Panc1 (cell line): ENCODE data around the gene CFAP68. TPM values are rescaled to one million over a fixed set of nuclear protein-coding genes. Genes with fewer than 3 reads are reported as not detected.

ENCODE experiments used
- ATAC-seq: fragments of 200-7000 bp; cut with Tn5 transposase; 2 replicates; pipeline ENCODE4 v1.9.1; 2020; ENCODE audit warnings: mild to moderate bottlenecking, moderate library complexity
- BruUV-seq: library from RNA; stranded (reverse); fragments of 400-500 nt; replicated peaks from 2 replicates; lab custom pipeline; 2021; lab: Mats Ljungman, UMichigan
- CTCF ChIA-PET: fragments of 300-600 bp; sonication (Branson Sonifier 250); formaldehyde crosslinking; loops from one replicate; lab custom pipeline; 2022; ENCODE audit warnings: antibody characterized with exemption; lab: Charles Lee
- POLR2A ChIA-PET: fragments of 300-600 bp; sonication (Branson Sonifier 250); formaldehyde crosslinking; loops from one replicate; lab custom pipeline; 2022; ENCODE audit warnings: antibody characterized with exemption; lab: Charles Lee
- DNase-seq: peaks from one replicate; pipeline ENCODE4 v3.0.0-alpha.2; 2010; ENCODE audit warnings: low read depth, low spot score
- H3K27ac ChIP-seq: 2 replicates; pipeline ENCODE4 v1.5.1; 2011; ENCODE audit warnings: mild to moderate bottlenecking, low read length, inconsistent platforms
- H3K27me3 ChIP-seq: fragments of 200-500 bp; sonication (Bioruptor generic); 2 replicates; pipeline ENCODE4 v1.6.0; 2014; ENCODE audit warnings: low read length, inconsistent platforms; ENCODE audit not compliant: control insufficient read depth, insufficient read depth
- H3K36me3 ChIP-seq: fragments of 200-500 bp; sonication (Bioruptor generic); 2 replicates; pipeline ENCODE4 v1.5.1; 2014; ENCODE audit warnings: inconsistent platforms, mild to moderate bottlenecking, low read length, moderate library complexity; ENCODE audit not compliant: control insufficient read depth, insufficient read depth
- H3K4me1 ChIP-seq: 2 replicates; pipeline ENCODE4 v1.5.1; 2011; ENCODE audit warnings: inconsistent platforms, mild to moderate bottlenecking, low read length, moderate library complexity; ENCODE audit not compliant: control insufficient read depth, insufficient read depth
- H3K4me3 ChIP-seq, 2 experiments: 2 replicates each; pipeline ENCODE4 v1.5.1; 2011 to 2012; ENCODE audit warnings: low read depth in 2 of 2, low read length in 2 of 2, mild to moderate bottlenecking in 2 of 2, inconsistent platforms in 1 of 2, moderate library complexity in 1 of 2
- H3K9me3 ChIP-seq: fragments of 200-500 bp; sonication (Bioruptor generic); 2 replicates; pipeline ENCODE4 v1.5.1; 2014; ENCODE audit warnings: low read depth, mild to moderate bottlenecking, inconsistent platforms, low read length, moderate library complexity; ENCODE audit not compliant: control insufficient read depth, insufficient read depth
- CTCF ChIP-seq: fragments of 450-650 bp; IDR thresholded peaks from 2 replicates; pipeline ENCODE4 v1.5.1; 2017; ENCODE audit warnings: mild to moderate bottlenecking
- POLR2AphosphoS5 ChIP-seq: IDR thresholded peaks from 2 replicates; pipeline ENCODE4 v1.6.1; 2012; ENCODE audit warnings: mild to moderate bottlenecking, low read depth, low read length, moderate library complexity
- REST ChIP-seq, 2 experiments: IDR thresholded peaks; 2 replicates each; pipeline ENCODE4 v1.6.1; 2011 to 2012; ENCODE audit warnings: low read depth in 2 of 2, control low read depth in 1 of 2, low read length in 1 of 2, mild to moderate bottlenecking in 1 of 2, moderate library complexity in 1 of 2; ENCODE audit not compliant: insufficient read depth in 1 of 2
- SIN3A ChIP-seq: IDR thresholded peaks from 2 replicates; pipeline ENCODE4 v1.6.1; 2012; ENCODE audit warnings: low read depth, mild to moderate bottlenecking, low read length, moderate library complexity, borderline replicate concordance; ENCODE audit not compliant: insufficient read depth
- TCF7L2 ChIP-seq: IDR thresholded peaks from 2 replicates; pipeline ENCODE4 v1.6.1; 2011; ENCODE audit warnings: mild to moderate bottlenecking, low read depth, low read length, inconsistent platforms
- in situ Hi-C: cut with HindIII; loops from 2 replicates; pipeline ENCODE4 v1.10.0; 2016; ENCODE audit warnings: low sequenced_read_pairs, low pct_unique_long_range_greater_than_20kb
- intact Hi-C: fragments of 100-400 bp; cut with micrococcal nuclease; formaldehyde crosslinking; loops from one replicate; pipeline ENCODE4 v1.10.0; 2022; ENCODE audit not compliant: unreplicated experiment
- total RNA-seq: library from RNA; stranded (reverse); gene quantifications from one replicate; pipeline ENCODE4 v1.2.1, GENCODE V29; 2021; ENCODE audit not compliant: unreplicated experiment

Gene CFAP68
- total RNA-seq, 1 experiment from 2014 or later: 16.6 TPM

GRCh38 chr11:111849631-111850030 lies 29.7 kb upstream of the CFAP68 start:
- in situ Hi-C loops (no loop called here), intact Hi-C loops (no loop called here)
- TF ChIP-seq REST (IDR thresholded peaks at IDR 0.05; ENCODE audit: insufficient read depth in 1 of 2, low read depth in 2 of 2, low read length in 1 of 2) (no peak), CTCF (no peak), TCF7L2 (no peak), POLR2AphosphoS5 (no peak), SIN3A (no peak)
- Histone ChIP-seq H3K27ac (no peak overlapping the region), H3K36me3 (peaks cover 7% of the 10 kb centered on the region; the same call in 1 of the 2 replicates), H3K27me3 (no peaks in the 10 kb centered on the region), H3K9me3 (no peaks in the 10 kb centered on the region), H3K4me1 (no peaks in the 10 kb centered on the region), H3K4me3 (no peak overlapping the region)
- ChIA-PET CTCF (no interaction called here), POLR2A (no interaction called here)
- ATAC-seq (no peak), DNase-seq (no peak)
- no TSS peak for BruUV-seq

- ChIA-PET POLR2A (interaction anchor here (0.6 to 0.7 kb wide), 2 partner anchors 25 to 279 kb away, joined by 3 read pairs; no protein-coding TSS in a partner anchor), CTCF (interaction anchor here (0.6 to 0.7 kb wide), 2 partner anchors 40 to 411 kb away, joined by 5 to 12 read pairs; no protein-coding TSS in a partner anchor)
- intact Hi-C loops (no loop called here), in situ Hi-C loops (no loop called here)
- no peak for TF ChIP-seq REST (IDR thresholded peaks at IDR 0.05; ENCODE audit: insufficient read depth in 1 of 2, low read depth in 2 of 2, low read length in 1 of 2)
- TF ChIP-seq TCF7L2: no peak
- no peak for TF ChIP-seq POLR2AphosphoS5
- TF ChIP-seq CTCF: no peak
- TF ChIP-seq SIN3A: no peak
- no peaks in the 10 kb centered on the region for H3K9me3 ChIP-seq
- no peak overlapping the region for H3K27ac ChIP-seq
- no TSS peak for BruUV-seq
- no peaks in the 10 kb centered on the region for H3K4me1 ChIP-seq
- no peak overlapping the region for H3K4me3 ChIP-seq
- no peaks in the 10 kb centered on the region for H3K27me3 ChIP-seq
- ATAC-seq: no peak
- no peak for DNase-seq
- peaks cover 7% of the 10 kb centered on the region; the same call in 1 of the 2 replicates for H3K36me3 ChIP-seq
Measured at GRCh38 chr11:111851067-111851466, 28.3 kb upstream of the CFAP68 start.
